HG03565 (cell line): ENCODE measurements around the gene IRF7.
"Not testable (repeated sequence)": the region's sequence is repeated elsewhere in the genome, so short reads cannot be mapped to it uniquely, and the experiment has no call there.

Experiments used
- ATAC-seq: cut with Tn5 transposase; IDR thresholded peaks from one replicate; pipeline ENCODE4 v1.9.1; 2021; ENCODE audit warnings: mild to moderate bottlenecking, moderate library complexity; ENCODE audit not compliant: unreplicated experiment

The IRF7 gene

DNA sequence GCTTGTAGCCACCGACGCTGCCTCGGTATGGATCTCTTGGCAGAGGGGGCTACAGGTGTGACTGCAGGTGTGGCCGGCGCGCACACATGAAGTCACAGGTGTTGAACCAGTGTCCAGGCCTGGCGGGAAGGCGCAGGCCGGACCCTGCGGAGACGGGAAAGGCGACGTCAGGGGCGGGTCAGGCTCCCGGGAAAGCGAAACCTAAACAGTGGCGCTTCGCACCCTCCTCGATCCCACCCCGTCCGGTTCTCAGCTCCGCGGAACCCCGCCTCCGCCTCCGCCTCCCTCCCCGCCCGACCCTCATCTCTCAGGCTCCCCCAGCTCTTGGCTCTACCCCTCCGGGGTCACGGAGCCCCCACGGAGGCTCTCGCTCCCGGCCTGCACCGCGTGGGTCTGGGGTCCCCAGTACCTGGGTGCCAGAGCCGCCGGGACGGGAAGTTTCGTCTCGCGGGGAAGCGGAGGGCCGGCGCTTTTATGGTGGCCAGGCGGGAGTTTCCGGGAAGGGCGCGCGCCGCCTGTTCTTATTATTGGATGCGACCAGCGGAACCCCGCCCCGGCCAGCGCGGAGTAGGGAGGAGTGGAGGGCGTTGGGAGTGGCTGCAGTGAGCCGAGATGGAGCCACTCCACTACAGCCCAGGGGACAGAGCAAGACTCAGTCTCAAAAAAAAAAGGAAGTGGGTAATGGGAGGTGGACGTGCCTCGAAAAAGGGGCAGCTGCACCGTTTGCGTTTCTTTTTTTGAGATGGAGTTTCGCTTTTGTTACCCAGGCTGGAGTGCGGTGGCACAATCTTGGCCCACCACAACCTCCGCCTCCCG, at the start of gene IRF7:
Gene IRF7 (minus strand): TSS at position 447 of the 816 bp plus-strand sequence. CDS start 586 bp downstream, outside the sequence.
- peak; percentile 61 for ATAC-seq

DNA sequence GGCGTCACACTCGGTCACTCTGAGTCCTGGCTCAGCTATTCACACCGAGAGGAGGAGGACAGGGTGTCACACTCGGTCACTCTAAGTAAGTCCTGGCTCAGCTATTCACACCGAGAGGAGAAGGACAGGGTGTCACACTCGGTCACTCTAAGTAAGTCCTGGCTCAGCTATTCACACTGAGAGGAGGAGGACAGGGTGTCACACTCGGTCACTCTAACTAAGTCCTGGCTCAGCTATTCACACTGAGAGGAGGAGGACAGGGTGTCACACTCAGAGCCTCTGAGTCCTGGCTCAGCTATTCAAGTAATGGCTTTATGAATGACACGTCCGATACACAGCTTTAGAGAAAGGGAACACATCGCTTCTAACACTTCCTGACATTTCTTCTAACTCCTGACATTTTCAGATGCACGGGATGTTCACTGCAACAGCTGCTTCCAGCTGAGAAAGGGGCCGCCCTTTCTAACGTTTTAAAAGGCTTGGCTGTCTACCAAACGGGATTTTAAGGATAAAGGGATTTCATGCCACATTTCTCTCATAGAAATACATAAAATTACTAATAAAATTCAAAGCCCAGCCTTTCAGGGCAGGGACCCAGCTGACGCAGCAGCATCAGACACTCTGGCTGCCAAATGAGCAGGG, 49.4 kb upstream of the IRF7 start:
- ATAC-seq: no peak

GRCh38 chr11:662689-663274, 47.0 kb upstream of the IRF7 start:
- no peak for ATAC-seq

- ATAC-seq: no peak
Observed at GRCh38 chr11:660681-661444, 45.1 kb upstream of the IRF7 start.

DNA sequence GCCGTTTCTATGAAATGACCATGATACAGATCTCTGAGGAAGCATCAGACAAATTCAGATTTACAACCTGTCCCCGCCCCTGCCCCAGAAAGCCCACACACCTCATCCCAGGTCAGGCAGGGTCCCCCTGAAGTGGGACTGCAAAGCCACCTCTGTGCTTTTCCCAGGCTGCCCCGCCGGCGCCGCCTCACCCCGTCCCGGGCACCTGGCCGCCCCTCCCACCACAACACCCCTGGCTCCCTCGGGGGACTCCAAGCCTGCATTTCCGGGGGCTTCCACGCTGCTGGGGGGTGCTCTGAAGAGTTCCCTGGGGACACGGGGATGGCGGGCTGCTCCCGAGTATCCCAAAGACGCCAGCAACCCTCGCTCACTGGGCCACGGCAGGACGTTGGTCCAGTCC, 44.5 kb upstream of the IRF7 start:
- ATAC-seq: no peak

- no peak for ATAC-seq
Observed at GRCh38 chr11:659532-660085, 43.9 kb upstream of the IRF7 start.

GRCh38 chr11:657691-658126, 42.0 kb upstream of the IRF7 start:
- ATAC-seq: no peak

DNA sequence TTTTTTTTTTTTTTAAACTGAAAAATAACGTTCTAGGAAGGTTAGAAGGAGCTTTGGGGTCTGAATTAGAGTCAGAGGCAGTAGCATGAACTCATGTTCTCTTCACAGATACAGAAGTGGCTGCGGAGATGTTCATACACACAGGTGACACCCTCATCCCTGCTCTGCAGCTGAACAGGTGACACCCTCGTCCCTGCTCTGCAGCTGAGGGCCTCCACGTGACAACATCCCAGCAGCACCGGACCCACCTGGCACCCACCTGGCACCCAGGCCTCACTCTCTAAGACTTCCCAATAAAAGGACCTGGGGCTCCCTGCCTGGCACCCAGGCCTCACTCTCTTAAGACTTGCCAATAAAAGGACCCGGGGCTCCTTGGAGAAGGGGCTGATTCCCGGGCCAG, 41.1 kb upstream of the IRF7 start:
- no peak for ATAC-seq

GRCh38 chr11:656426-656825, 40.7 kb upstream of the IRF7 start:
- ATAC-seq: no peak

- no peak for ATAC-seq
Observed at GRCh38 chr11:655036-655726, 39.4 kb upstream of the IRF7 start.

GRCh38 chr11:654444-654843, 38.7 kb upstream of the IRF7 start:
- not testable (repeated sequence) for ATAC-seq

GRCh38 chr11:653837-654236, 38.1 kb upstream of the IRF7 start:
- ATAC-seq: no peak

DNA sequence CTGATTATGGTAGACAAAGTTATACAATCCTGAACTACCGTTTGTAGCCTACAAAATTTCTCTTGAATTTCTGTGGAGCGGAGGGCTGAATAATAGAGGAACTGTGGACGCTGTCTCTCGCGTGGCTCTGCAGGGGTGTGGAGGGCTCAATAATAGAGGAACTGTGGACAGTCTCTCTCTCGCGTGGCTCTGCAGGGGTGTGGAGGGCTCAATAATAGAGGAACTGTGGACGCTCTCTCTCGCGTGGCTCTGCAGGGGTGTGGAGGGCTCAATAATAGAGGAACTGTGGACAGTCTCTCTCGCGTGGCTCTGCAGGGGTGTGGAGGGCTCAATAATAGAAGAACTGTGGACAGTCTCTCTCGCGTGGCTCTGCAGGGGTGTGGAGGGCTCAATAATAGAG, 37.4 kb upstream of the IRF7 start:
- not testable (repeated sequence) for ATAC-seq

DNA sequence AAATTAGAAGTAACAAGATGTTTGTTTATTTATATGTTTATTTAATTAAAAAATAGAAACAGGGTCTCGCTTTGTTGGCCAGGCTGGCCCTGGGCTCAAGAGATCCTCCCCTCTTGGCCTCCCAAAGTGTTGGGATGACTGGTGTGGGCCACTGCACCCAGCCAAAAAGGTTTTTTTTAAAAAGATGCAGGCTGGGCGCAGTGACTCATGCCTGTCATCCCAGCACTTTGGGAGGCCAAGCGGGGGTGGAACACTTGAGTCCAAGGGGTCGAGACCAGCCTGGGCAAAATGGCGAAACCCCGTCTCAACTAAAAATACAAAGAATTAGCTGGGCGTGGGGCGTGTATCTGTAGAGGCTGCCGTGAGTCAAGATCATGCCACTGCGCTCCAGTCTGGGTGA, 34.7 kb upstream of the IRF7 start:
- ATAC-seq: no peak

- not testable (repeated sequence) for ATAC-seq
Observed at GRCh38 chr11:647672-648158, 32.0 kb upstream of the IRF7 start.

DNA sequence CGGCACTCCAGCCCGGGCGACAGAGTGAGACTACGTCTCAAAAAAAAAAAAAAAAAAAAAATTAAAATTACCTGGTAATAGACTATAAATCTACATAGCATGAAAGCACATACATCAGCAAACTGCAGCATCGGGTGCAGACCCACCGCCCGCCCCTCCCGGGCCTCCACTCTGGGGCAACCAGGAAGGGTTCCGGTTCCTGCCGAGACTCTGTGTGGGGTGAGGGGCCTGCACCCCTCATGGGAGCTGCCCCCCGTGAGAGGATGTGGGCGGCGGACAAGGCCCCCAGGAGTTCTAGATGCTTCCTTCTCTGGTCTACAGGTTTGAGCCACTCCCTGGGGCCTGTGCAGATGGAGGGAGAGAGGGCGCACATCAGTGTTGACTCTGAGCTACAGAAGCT, 30.5 kb upstream of the IRF7 start:
- no peak for ATAC-seq

DNA sequence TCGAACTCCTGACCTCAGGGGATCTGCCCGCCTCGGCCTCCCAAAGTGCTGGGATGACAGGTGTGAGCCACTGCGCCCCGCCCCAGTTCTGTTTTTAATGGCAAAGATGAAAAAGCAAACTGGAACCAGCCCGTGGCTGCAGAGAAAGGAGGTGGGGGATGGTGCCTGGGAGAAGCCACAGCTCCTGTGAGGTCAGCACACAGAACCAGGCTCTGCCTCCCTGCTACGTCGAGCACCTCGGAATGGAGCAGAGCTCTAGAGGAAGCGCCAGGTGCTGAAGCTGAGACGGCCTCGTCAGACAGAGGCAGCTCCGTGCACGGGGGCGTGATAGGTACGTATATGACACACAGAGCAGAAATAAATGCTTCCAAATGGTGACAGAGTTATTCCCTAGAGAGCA, 29.8 kb upstream of the IRF7 start:
- no peak for ATAC-seq

- ATAC-seq: no peak
Observed at GRCh38 chr11:643849-644738, 28.3 kb upstream of the IRF7 start.

GRCh38 chr11:643366-643765, 27.6 kb upstream of the IRF7 start:
- ATAC-seq: no peak
